ENCODE data around the gene ALAD.

DNA sequence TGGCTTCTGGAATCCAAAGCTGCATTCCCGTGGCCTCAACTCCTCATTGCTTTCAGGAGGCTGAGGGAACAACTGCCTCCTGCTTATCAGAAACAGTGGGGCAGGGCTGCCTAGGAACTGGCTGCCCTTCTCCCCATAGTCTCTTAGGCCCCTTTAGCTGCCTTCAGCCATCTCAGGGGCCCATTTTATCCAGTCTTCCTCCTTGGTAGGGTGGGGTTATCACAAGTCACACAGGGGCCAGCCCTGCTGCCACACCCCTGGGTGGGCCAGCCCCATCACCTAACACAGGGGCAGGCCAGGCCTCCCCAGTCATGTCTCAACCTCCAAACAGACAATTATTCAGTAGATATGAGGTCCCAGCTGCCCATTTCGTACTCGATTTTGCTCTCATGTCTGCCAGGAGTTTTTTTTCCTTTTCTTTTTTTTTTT is 3.9 kb downstream of the ALAD start:
- TF ChIP-seq, protein P1, sequence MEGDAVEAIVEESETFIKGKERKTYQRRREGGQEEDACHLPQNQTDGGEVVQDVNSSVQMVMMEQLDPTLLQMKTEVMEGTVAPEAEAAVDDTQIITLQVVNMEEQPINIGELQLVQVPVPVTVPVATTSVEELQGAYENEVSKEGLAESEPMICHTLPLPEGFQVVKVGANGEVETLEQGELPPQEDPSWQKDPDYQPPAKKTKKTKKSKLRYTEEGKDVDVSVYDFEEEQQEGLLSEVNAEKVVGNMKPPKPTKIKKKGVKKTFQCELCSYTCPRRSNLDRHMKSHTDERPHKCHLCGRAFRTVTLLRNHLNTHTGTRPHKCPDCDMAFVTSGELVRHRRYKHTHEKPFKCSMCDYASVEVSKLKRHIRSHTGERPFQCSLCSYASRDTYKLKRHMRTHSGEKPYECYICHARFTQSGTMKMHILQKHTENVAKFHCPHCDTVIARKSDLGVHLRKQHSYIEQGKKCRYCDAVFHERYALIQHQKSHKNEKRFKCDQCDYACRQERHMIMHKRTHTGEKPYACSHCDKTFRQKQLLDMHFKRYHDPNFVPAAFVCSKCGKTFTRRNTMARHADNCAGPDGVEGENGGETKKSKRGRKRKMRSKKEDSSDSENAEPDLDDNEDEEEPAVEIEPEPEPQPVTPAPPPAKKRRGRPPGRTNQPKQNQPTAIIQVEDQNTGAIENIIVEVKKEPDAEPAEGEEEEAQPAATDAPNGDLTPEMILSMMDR (IDR thresholded peaks at IDR 0.05; ENCODE audit: low read length): no peak
- TF ChIP-seq EZH2 (optimal IDR thresholded peaks at IDR 0.05; ENCODE audit: low read depth, low read length): no peak

Measured in MM.1S (cell line).